Measurements from ENCODE around the gene ARHGEF16. TPM values are rescaled to one million over a fixed set of nuclear protein-coding genes. Genes with fewer than 3 reads are reported as not detected.

ARHGEF16 gene
- total RNA-seq, 2 experiments from 2014 or later = 0.21 TPM; not detected in 1

- POLR2A ChIA-PET = no interaction called here
- CTCF ChIA-PET = no interaction called here
These were observed 34.1 kb upstream of the ARHGEF16 start for GRCh38 chr1:3420218-3420951.

GRCh38 chr1:3422638-3423037 lies 31.8 kb upstream of the ARHGEF16 start:
- POLR2A ChIA-PET = no interaction called here
- CTCF ChIA-PET = no interaction called here

- ChIA-PET CTCF (no interaction called here), POLR2A (no interaction called here)
These were observed 31.1 kb upstream of the ARHGEF16 start for GRCh38 chr1:3423245-3423829.

- CTCF ChIA-PET = interaction anchor here (0.6 kb wide), 1 partner anchor 603 kb away, joined by 3 read pairs; no protein-coding TSS in a partner anchor
- POLR2A ChIA-PET = no interaction called here
These were observed 30.4 kb upstream of the ARHGEF16 start for GRCh38 chr1:3423896-3424611.

GRCh38 chr1:3425486-3426215 lies 28.8 kb upstream of the ARHGEF16 start:
- POLR2A ChIA-PET = no interaction called here
- CTCF ChIA-PET = interaction anchor here (0.7 kb wide), 3 partner anchors 153 to 1299 kb away, joined by 3 to 5 read pairs (median 4); no protein-coding TSS in a partner anchor

GRCh38 chr1:3426956-3427535 lies 27.4 kb upstream of the ARHGEF16 start:
- ChIA-PET POLR2A (no interaction called here), CTCF (interaction anchor here (1.1 kb wide), 1 partner anchor 26 kb away, joined by 3 read pairs; no protein-coding TSS in a partner anchor)

- CTCF ChIA-PET = interaction anchor here (1.1 kb wide), 1 partner anchor 25 kb away, joined by 3 read pairs; no protein-coding TSS in a partner anchor
- POLR2A ChIA-PET = no interaction called here
These were observed 26.5 kb upstream of the ARHGEF16 start for GRCh38 chr1:3427711-3428704.

GRCh38 chr1:3428899-3429298 lies 25.6 kb upstream of the ARHGEF16 start:
- ChIA-PET POLR2A (no interaction called here), CTCF (interaction anchor here (0.6 kb wide), 1 partner anchor 24 kb away, joined by 4 read pairs; no protein-coding TSS in a partner anchor)

- CTCF ChIA-PET = interaction anchor here (0.6 kb wide), 1 partner anchor 24 kb away, joined by 4 read pairs; no protein-coding TSS in a partner anchor
These were observed 25.1 kb upstream of the ARHGEF16 start for GRCh38 chr1:3429320-3429719.

GRCh38 chr1:3429766-3430165 lies 24.7 kb upstream of the ARHGEF16 start:
- ChIA-PET CTCF (no interaction called here), POLR2A (no interaction called here)

More at GRCh38 chr1:3429320-3429719, 25.1 kb upstream of the ARHGEF16 start:
- POLR2A ChIA-PET = no interaction called here

GRCh38 chr1:3430406-3430805 lies 24.1 kb upstream of the ARHGEF16 start:
- ChIA-PET POLR2A (no interaction called here), CTCF (no interaction called here)

- POLR2A ChIA-PET = no interaction called here
- CTCF ChIA-PET = no interaction called here
These were observed 23.6 kb upstream of the ARHGEF16 start for GRCh38 chr1:3430820-3431219.

- ChIA-PET POLR2A (no interaction called here), CTCF (no interaction called here)
These were observed 23.2 kb upstream of the ARHGEF16 start for GRCh38 chr1:3431266-3431665.

- POLR2A ChIA-PET = no interaction called here
- CTCF ChIA-PET = no interaction called here
These were observed 22.8 kb upstream of the ARHGEF16 start for GRCh38 chr1:3431686-3432085.

GRCh38 chr1:3432306-3432705 lies 22.2 kb upstream of the ARHGEF16 start:
- CTCF ChIA-PET = interaction anchor here (0.6 kb wide), 1 partner anchor 816 kb away, joined by 3 read pairs; no protein-coding TSS in a partner anchor
- POLR2A ChIA-PET = no interaction called here

- CTCF ChIA-PET = no interaction called here
- POLR2A ChIA-PET = no interaction called here
These were observed 21.4 kb upstream of the ARHGEF16 start for GRCh38 chr1:3433076-3433475.

- CTCF ChIA-PET = no interaction called here
- POLR2A ChIA-PET = no interaction called here
These were observed 20.7 kb upstream of the ARHGEF16 start for GRCh38 chr1:3433596-3434320.
